ENCODE measurements around the gene SPATA16.

- no peak for TF ChIP-seq ZFP3 (CRISPR knock-in tag; IDR thresholded peaks at IDR 0.05)
- no peak for TF ChIP-seq ARNTL (CRISPR knock-in tag; IDR thresholded peaks at IDR 0.05; ENCODE audit: borderline replicate concordance, low read depth)
- TF ChIP-seq, protein P1, sequence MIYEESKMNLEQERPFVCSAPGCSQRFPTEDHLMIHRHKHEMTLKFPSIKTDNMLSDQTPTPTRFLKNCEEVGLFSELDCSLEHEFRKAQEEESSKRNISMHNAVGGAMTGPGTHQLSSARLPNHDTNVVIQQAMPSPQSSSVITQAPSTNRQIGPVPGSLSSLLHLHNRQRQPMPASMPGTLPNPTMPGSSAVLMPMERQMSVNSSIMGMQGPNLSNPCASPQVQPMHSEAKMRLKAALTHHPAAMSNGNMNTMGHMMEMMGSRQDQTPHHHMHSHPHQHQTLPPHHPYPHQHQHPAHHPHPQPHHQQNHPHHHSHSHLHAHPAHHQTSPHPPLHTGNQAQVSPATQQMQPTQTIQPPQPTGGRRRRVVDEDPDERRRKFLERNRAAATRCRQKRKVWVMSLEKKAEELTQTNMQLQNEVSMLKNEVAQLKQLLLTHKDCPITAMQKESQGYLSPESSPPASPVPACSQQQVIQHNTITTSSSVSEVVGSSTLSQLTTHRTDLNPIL (CRISPR knock-in tag; IDR thresholded peaks at IDR 0.05; ENCODE audit: low read depth), result no peak
- no peak for TF ChIP-seq CSDC2 (CRISPR knock-in tag; IDR thresholded peaks at IDR 0.05)
Measured at GRCh38 chr3:173008978-173009377, 132.1 kb downstream of the SPATA16 start.

All from SK-N-SH treated with all-trans-retinoic acid at 6 μM for 48 hours (cell line).